Activated CD8-positive, alpha-beta T cell treated with anti-CD3 and anti-CD28 coated beads for 36 hours (primary cell): ENCODE results near the gene CCR1. TPM values are rescaled to one million over a fixed set of nuclear protein-coding genes. Genes with fewer than 3 reads are reported as not detected.

Source experiments
- ATAC-seq: fragments of 200-7000 bp; cut with Tn5 transposase; one replicate; pipeline ENCODE4 v1.10.0; 2021; ENCODE audit warnings: mild to moderate bottlenecking, moderate library complexity
- CTCF ChIA-PET: fragments of 350-600 bp; sonication (Branson Sonifier 250); formaldehyde crosslinking; loops from one replicate; lab custom pipeline; 2021; ENCODE audit warnings: antibody characterized with exemption; lab: Charles Lee
- POLR2A ChIA-PET: fragments of 350-600 bp; sonication (Branson Sonifier 250); formaldehyde crosslinking; loops from one replicate; lab custom pipeline; 2021; ENCODE audit warnings: antibody characterized with exemption; lab: Charles Lee
- DNase-seq: peaks from one replicate; pipeline ENCODE4 v3.0.0-alpha.2; 2020
- H3K27ac Mint-ChIP-seq: one replicate; pipeline ENCODE4 v1.8.0; 2021; ENCODE audit warnings: mild to moderate bottlenecking, mixed read lengths
- H3K27me3 Mint-ChIP-seq: one replicate; pipeline ENCODE4 v1.8.0; 2021; ENCODE audit warnings: mixed read lengths
- H3K36me3 Mint-ChIP-seq: one replicate; pipeline ENCODE4 v1.8.0; 2021; ENCODE audit warnings: low read depth, mixed read lengths
- H3K4me1 Mint-ChIP-seq: one replicate; pipeline ENCODE4 v1.8.0; 2021; ENCODE audit warnings: low read depth, mixed read lengths
- H3K4me3 Mint-ChIP-seq: one replicate; pipeline ENCODE4 v1.8.0; 2021; ENCODE audit warnings: mild to moderate bottlenecking, moderate library complexity, mixed read lengths
- H3K9me3 Mint-ChIP-seq: one replicate; pipeline ENCODE4 v1.8.0; 2021; ENCODE audit warnings: mixed read lengths
- CTCF ChIP-seq: fragments of 200-600 bp; IDR thresholded peaks from one replicate; pipeline ENCODE4 v1.8.0; 2022; ENCODE audit warnings: antibody characterized with exemption, mild to moderate bottlenecking
- intact Hi-C: fragments of 100-400 bp; cut with micrococcal nuclease; formaldehyde crosslinking; loops from one replicate; pipeline ENCODE4 v1.10.0; 2022
- total RNA-seq, 2 experiments: library from RNA; stranded (reverse); gene quantifications; one replicate each; pipeline ENCODE4 v1.2.3, GENCODE V29; 2021

Gene CCR1
- total RNA-seq, 2 experiments from 2014 or later: 0.67 to 1.1 TPM

GRCh38 chr3:46202535-46202934 lies 5.6 kb downstream of the CCR1 start:
- Mint-ChIP-seq H3K9me3 (no peaks in the 10 kb centered on the region), H3K27ac (no peak overlapping the region)

DNA sequence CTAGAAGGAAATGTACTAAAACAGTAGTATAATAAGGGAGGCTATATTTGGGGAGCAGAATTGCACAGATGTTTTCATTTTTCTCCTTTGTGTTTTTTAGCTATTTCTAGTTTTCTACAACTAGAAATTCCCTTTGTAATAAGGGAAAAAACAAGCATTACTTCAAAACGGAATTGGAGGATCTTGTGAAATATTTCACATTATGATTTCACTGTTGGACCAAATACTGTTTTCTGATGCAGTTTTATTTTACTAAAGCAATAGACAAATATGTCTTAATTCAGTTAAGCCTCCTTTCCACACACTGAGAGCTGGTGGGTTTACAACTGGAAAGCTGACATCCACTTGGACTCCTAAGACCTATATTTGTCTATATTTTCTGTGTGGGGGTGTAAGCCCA lies 7.3 kb downstream of the CCR1 start:
- CTCF ChIA-PET: interaction anchor here (1.2 to 1.8 kb wide), 3 partner anchors 14 to 232 kb away, joined by 3 to 5 read pairs (median 4); no protein-coding TSS in a partner anchor
- intact Hi-C loops: no loop called here
- H3K36me3 Mint-ChIP-seq: no peaks in the 10 kb centered on the region

More at GRCh38 chr3:46202535-46202934, 5.6 kb downstream of the CCR1 start:
- ATAC-seq: no peak
- intact Hi-C loops: no loop called here
- H3K27me3 Mint-ChIP-seq: no peaks in the 10 kb centered on the region
- no peaks in the 10 kb centered on the region for H3K36me3 Mint-ChIP-seq
- CTCF ChIA-PET: no interaction called here
- no peak for DNase-seq
- no peak overlapping the region for H3K4me3 Mint-ChIP-seq
- no peak for TF ChIP-seq CTCF
- peaks cover 2% of the 10 kb centered on the region for H3K4me1 Mint-ChIP-seq
- POLR2A ChIA-PET: interaction anchor here (0.5 kb wide), 1 partner anchor 93 kb away, joined by 3 read pairs; no protein-coding TSS in a partner anchor

DNA sequence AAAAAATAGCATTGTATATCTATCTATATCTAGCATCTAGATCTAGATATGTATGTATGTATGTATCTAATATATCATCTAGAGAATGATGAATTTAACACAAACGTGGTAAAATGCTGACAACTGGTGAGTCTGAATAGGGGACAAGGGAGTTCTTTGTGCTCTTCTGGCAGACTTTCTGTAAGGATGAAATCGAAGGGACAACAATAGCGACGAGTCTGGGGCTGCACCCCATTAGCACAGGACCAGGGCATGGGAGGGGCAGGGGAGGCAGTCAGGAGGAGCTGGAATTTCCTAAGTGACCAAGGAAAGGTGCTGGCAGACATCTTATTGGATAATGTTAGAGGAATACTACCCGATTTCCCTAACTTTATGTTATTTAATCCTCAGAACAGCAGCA lies 7.9 kb downstream of the CCR1 start:
- no peak overlapping the region for H3K4me3 Mint-ChIP-seq
- no peaks in the 10 kb centered on the region for H3K27me3 Mint-ChIP-seq
- no peak for DNase-seq
- POLR2A ChIA-PET: interaction anchor here (2.3 kb wide), 1 partner anchor 9 kb away, joined by 5 read pairs; no protein-coding TSS in a partner anchor
- TF ChIP-seq CTCF: no peak
- no peaks in the 10 kb centered on the region for H3K4me1 Mint-ChIP-seq
- ATAC-seq: no peak
- no peak overlapping the region for H3K27ac Mint-ChIP-seq
- H3K36me3 Mint-ChIP-seq: peaks cover 2% of the 10 kb centered on the region
- H3K9me3 Mint-ChIP-seq: peaks cover 2% of the 10 kb centered on the region
- CTCF ChIA-PET: interaction anchor here (1.2 to 1.8 kb wide), 3 partner anchors 15 to 232 kb away, joined by 3 to 5 read pairs (median 4); no protein-coding TSS in a partner anchor
- intact Hi-C loops: no loop called here

More for the DNA sequence above, 7.3 kb downstream of the CCR1 start:
- Mint-ChIP-seq H3K4me1 (no peaks in the 10 kb centered on the region), H3K27ac (no peak overlapping the region), H3K9me3 (peaks cover 2% of the 10 kb centered on the region), H3K4me3 (no peak overlapping the region), H3K27me3 (no peaks in the 10 kb centered on the region)
- no peak for TF ChIP-seq CTCF
- POLR2A ChIA-PET: interaction anchor here (0.5 to 2.3 kb wide), 2 partner anchors 9 to 43 kb away, joined by 4 to 5 read pairs; no protein-coding TSS in a partner anchor
- DNase-seq (no peak), ATAC-seq (no peak)

- intact Hi-C loops: no loop called here
- H3K36me3 Mint-ChIP-seq: peaks cover 7% of the 10 kb centered on the region
- DNase-seq: no peak
Measured at GRCh38 chr3:46196261-46196957, 11.7 kb downstream of the CCR1 start.

More at GRCh38 chr3:46196261-46196957, 11.7 kb downstream of the CCR1 start:
- no peak for ATAC-seq
- Mint-ChIP-seq H3K4me3 (no peak overlapping the region), H3K27ac (no peak overlapping the region), H3K9me3 (peaks cover 22% of the 10 kb centered on the region), H3K27me3 (peaks cover 3% of the 10 kb centered on the region), H3K4me1 (peaks cover 2% of the 10 kb centered on the region)
- CTCF ChIA-PET: interaction anchor here (1.1 to 1.5 kb wide), 2 partner anchors 12 to 178 kb away, joined by 3 to 4 read pairs; partner anchors contain the start of gene CCR1
- POLR2A ChIA-PET: no interaction called here
- TF ChIP-seq CTCF: no peak
